Activated T-cell treated with anti-CD3 and anti-CD28 coated beads for 4 hours (primary cell): Measurements from ENCODE around the gene ANGPTL7.
"Not testable (repeated sequence)": the region's sequence is repeated elsewhere in the genome, so short reads cannot be mapped to it uniquely, and the experiment has no call there.

Experiments
- DNase-seq: peaks from one replicate; pipeline ENCODE4 v3.0.0-alpha.2; 2020

Gene ANGPTL7

DNA sequence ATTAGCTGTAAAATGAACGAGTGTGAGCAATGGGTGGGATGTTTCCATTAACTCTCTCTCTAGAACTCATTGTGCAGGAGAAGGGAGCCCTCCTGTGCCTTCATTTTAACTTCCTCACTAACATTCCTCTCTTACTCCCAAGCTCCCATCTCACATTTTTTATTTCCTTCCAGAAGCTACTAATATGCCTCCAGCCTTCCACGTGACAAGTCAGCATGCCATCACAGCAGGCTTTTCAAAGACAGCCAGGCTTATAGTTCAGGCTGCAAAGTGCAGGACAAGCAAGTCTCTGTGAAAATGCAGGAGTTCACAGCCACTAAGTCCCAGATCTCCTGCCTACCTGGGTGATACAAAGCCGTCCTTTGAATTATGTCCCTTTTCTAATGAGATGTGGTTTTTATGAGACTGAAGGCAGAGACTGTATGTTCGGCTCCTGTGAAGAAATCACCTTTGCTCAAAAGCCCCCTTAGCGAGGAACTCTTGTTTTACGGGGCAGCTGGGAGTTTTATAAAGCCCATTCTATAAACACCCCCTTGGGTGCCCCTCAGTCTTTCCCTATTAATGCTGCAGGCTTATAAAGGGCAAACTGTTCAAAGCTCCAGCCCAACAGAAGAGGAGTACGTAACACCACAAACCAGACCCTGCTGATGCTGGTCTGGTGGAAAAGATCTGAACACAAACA lies 14.8 kb upstream of the ANGPTL7 start:
- no peak for DNase-seq

- DNase-seq: no peak
Observed at GRCh38 chr1:11175461-11175860, 13.7 kb upstream of the ANGPTL7 start.

DNA sequence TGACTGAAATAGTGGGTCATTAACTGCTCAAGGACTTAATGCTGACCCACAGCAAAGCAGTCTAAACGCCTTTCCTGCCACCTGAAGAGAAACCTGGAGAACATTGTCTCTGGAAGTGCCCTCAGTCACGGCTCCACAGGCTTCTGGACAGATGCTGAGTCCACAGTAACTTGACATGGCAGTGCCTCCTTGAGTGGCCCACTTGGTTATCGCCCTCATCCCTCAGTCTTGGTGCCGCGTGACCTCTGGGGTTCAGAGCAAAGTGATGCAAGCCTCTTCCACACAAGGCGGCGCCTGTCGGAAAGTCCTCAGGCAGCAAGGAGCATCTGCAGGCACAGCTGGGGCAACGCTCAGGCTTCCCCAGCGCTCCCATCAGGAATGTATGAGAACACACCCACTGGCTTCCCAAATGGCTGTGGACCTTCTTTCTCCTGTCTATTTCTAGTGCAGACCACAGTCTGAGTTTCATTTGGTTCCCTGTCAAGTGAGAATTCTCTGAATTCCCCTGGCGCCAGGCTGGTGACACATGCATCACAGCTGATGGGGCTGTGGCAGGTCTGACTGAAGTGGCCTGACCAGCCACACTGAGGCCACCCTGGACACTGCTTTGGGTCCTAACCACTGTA lies 13.0 kb upstream of the ANGPTL7 start:
- DNase-seq: no peak

GRCh38 chr1:11178021-11179015 lies 10.8 kb upstream of the ANGPTL7 start:
- DNase-seq: no peak

GRCh38 chr1:11179125-11179524 lies 10.0 kb upstream of the ANGPTL7 start:
- DNase-seq: no peak

GRCh38 chr1:11179749-11180148 lies 9.4 kb upstream of the ANGPTL7 start:
- not testable (repeated sequence) for DNase-seq

- no peak for DNase-seq
Observed at GRCh38 chr1:11180342-11180744, 8.8 kb upstream of the ANGPTL7 start.

- DNase-seq: no peak
Observed at GRCh38 chr1:11182884-11183283, 6.3 kb upstream of the ANGPTL7 start.

- no peak for DNase-seq
Observed at GRCh38 chr1:11184973-11185372, 4.2 kb upstream of the ANGPTL7 start.

GRCh38 chr1:11187000-11187399 lies 2.2 kb upstream of the ANGPTL7 start:
- DNase-seq: no peak

GRCh38 chr1:11187494-11187893 lies 1.7 kb upstream of the ANGPTL7 start:
- DNase-seq: no peak

DNA sequence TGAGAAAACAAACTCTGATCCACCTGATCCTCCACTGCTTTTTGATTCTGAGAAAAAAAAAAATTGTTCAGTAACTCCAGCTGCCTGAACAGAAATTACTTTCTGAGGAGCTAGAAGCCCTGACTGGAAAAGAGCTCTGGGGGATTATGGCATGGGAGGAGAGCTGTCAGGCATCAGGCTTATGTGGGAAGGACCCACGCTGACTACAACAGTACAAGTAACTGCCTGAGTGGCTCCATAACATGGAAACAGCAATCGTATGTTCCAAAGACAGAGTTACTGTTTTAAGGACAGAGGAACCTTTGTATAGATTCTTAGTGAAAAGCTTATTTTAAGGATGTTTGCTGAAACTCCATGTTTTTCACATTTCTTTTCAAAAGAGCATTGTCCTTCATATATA lies 1.2 kb upstream of the ANGPTL7 start:
- no peak for DNase-seq

- DNase-seq: no peak
Observed at GRCh38 chr1:11188381-11188780, 774 bp upstream of the ANGPTL7 start.

DNA sequence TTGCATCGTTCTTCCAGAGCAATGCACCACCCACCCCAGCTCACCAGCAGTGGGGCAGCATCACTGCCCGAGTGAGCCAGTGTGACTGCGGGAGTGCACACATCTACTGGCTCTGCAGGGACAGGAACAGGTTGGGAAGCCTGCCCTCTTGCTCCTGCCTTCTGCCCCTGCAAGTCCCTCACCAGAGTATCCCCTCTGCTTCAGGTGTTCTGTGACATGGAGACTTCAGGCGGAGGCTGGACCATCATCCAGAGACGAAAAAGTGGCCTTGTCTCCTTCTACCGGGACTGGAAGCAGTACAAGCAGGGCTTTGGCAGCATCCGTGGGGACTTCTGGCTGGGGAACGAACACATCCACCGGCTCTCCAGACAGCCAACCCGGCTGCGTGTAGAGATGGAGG lies 4.2 kb downstream of the ANGPTL7 start:
- no peak for DNase-seq

- no peak for DNase-seq
Observed at GRCh38 chr1:11194407-11195176, 5.4 kb downstream of the ANGPTL7 start.

DNA sequence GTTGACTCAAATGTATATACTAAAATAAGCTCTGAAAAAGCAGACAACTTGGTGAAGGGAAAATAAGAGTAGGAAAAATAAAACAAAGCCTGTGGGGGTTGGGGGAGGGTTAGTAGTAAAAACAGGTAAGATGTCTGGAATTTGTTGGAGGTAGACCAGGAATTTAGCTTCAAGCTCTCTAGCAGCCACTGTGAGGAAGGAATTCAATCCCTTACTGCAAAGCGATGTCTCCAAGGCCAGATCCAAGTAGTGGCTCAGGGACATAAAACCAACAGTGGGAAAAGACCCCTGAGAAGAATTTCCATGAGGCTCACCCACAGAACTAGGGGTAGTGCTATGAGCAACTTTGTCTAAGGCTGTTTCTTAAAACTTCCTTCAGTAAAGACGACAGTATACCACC lies 7.8 kb downstream of the ANGPTL7 start:
- no peak for DNase-seq

GRCh38 chr1:11197359-11197758 lies 8.2 kb downstream of the ANGPTL7 start:
- DNase-seq: no peak

DNA sequence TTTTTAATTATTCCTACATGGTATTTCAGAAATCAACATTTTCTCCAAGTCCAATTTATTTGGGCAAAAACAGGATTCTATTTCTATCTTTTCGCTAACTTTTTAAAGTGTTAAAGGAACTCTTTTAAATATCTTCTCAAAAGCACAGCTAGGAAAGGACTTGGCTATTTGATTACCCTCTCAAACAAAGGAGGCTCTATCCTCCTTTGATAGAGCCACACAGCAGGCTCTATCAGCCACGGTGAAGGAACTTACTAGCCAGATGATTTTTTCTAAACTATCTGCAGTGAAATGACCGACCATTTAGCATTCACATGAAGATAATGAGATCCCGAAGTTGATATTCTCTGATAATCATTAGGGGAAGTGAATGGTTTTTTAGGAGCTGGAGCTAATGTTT lies 9.1 kb downstream of the ANGPTL7 start:
- DNase-seq: no peak

- no peak for DNase-seq
Observed at GRCh38 chr1:11198851-11199594, 9.9 kb downstream of the ANGPTL7 start.

DNA sequence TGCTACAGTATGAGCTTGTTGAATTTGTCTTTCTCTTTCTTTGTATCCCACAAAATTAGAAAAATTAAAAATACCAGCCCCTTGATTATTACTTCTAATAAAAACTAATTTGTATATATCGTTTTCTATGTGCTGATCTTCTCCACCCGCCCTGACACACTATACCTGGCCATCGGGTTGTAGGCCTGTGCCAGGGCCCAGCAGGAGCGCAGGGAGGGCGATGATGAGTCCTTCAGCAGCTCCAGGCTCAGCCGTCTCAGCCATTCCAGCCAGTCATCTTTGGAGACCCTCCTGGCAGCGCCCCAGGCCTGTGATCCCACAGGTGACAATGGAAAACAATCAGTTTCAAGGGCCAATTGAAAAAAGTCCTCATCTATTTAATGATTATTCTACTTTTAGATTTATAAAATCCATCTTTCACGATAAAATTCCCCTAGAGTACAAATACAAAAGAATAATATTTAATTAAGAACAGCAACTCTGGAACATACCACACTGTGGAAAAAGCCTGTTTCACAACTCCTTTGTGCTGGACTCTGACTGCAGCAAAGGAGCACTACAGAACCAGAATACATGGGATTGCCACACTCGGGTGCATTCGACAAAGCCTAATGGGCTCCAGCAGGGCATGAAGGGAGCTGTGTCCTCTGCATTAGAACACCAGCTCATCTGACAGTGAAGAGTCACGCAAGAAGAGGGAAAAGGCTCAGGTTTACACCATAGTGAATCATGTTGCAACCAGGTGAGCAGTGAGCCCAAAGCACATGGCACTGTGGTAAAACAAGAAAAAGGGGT lies 15.4 kb downstream of the ANGPTL7 start:
- DNase-seq: no peak

GRCh38 chr1:11207898-11208611 lies 18.9 kb downstream of the ANGPTL7 start:
- DNase-seq: no peak
